GM19193 (cell line): Measurements from ENCODE around the gene ENPP3.

Experiments used
- POLR2A ChIP-seq: IDR thresholded peaks from 4 replicates; pipeline ENCODE4 v1.6.1; 2011; ENCODE audit not compliant: insufficient read depth, insufficient read length; ENCODE audit errors: extremely low read depth

Gene ENPP3

GRCh38 chr6:131736003-131736596 lies 99.0 kb downstream of the ENPP3 start:
- no peak for TF ChIP-seq POLR2A

- no peak for TF ChIP-seq POLR2A
Measured at GRCh38 chr6:131736811-131737210, 99.7 kb downstream of the ENPP3 start.

- TF ChIP-seq POLR2A: no peak
Measured at GRCh38 chr6:131739136-131739535, 102.0 kb downstream of the ENPP3 start.

GRCh38 chr6:131740161-131740560 lies 103.1 kb downstream of the ENPP3 start:
- TF ChIP-seq POLR2A: no peak

- no peak for TF ChIP-seq POLR2A
Measured at GRCh38 chr6:131741688-131742393, 104.7 kb downstream of the ENPP3 start.

- no peak for TF ChIP-seq POLR2A
Measured at GRCh38 chr6:131744432-131745287, 107.6 kb downstream of the ENPP3 start.

GRCh38 chr6:131745476-131745875 lies 108.4 kb downstream of the ENPP3 start:
- TF ChIP-seq POLR2A: no peak

- TF ChIP-seq POLR2A: no peak
Measured at GRCh38 chr6:131747821-131748353, 110.8 kb downstream of the ENPP3 start.

- no peak for TF ChIP-seq POLR2A
Measured at GRCh38 chr6:131749023-131749422, 111.9 kb downstream of the ENPP3 start.

- no peak for TF ChIP-seq POLR2A
Measured at GRCh38 chr6:131754088-131754487, 117.0 kb downstream of the ENPP3 start.

- TF ChIP-seq POLR2A: no peak
Measured at GRCh38 chr6:131754715-131755567, 117.8 kb downstream of the ENPP3 start.

- TF ChIP-seq POLR2A: no peak
Measured at GRCh38 chr6:131755597-131755996, 118.5 kb downstream of the ENPP3 start.

GRCh38 chr6:131756039-131756438 lies 118.9 kb downstream of the ENPP3 start:
- no peak for TF ChIP-seq POLR2A

GRCh38 chr6:131758920-131759319 lies 121.8 kb downstream of the ENPP3 start:
- no peak for TF ChIP-seq POLR2A
